HFFc6 (cell line): ENCODE data around the gene ALG6. TPM values are rescaled to one million over a fixed set of nuclear protein-coding genes. Genes with fewer than 3 reads are reported as not detected.

ENCODE experiments used
- DNase-seq: peaks from one replicate; pipeline ENCODE4 v3.0.0-alpha.2; 2018
- H3K27ac Mint-ChIP-seq: 2 replicates; pipeline ENCODE4 v1.8.0; 2020; ENCODE audit warnings: mild to moderate bottlenecking, mixed read lengths
- H3K27me3 Mint-ChIP-seq: 2 replicates; pipeline ENCODE4 v1.8.0; 2021; ENCODE audit warnings: mild to moderate bottlenecking, moderate library complexity, mixed read lengths; ENCODE audit not compliant: insufficient read depth
- H3K36me3 Mint-ChIP-seq: 2 replicates; pipeline ENCODE4 v1.8.0; 2021; ENCODE audit warnings: low read depth, mixed read lengths
- H3K4me1 Mint-ChIP-seq: 2 replicates; pipeline ENCODE4 v1.8.0; 2020; ENCODE audit warnings: low read depth, mixed read lengths
- H3K4me3 Mint-ChIP-seq: 2 replicates; pipeline ENCODE4 v1.8.0; 2020; ENCODE audit warnings: mild to moderate bottlenecking, moderate library complexity, mixed read lengths
- H3K9me3 Mint-ChIP-seq: 2 replicates; pipeline ENCODE4 v1.8.0; 2020; ENCODE audit warnings: mild to moderate bottlenecking, mixed read lengths
- CTCF ChIP-seq: fragments of 200-600 bp; sonication (generic); IDR thresholded peaks from 2 replicates; pipeline ENCODE4 v1.5.0; 2021; ENCODE audit warnings: antibody characterized with exemption, mild to moderate bottlenecking
- total RNA-seq, 6 experiments: library from RNA; stranded (reverse); fragmentation: NEBNext Ultra II Directional; extraction: Animal tissue kit (Norgen Biotek cat#: 25700); gene quantifications; 2 replicates in 1 of 6; 3 replicates in 5 of 6; pipeline ENCODE4 v1.2.3, GENCODE V29; 2021

The ALG6 gene
- total RNA-seq, 6 experiments from 2014 or later: 6.7 to 9.0 (median 7.7) TPM

- H3K27me3 Mint-ChIP-seq: no peaks in the 10 kb centered on the region; the same call in none of the 2 replicates
- no peak for DNase-seq
- no peaks in the 10 kb centered on the region for H3K9me3 Mint-ChIP-seq
- no peak overlapping the region for H3K4me3 Mint-ChIP-seq
- H3K27ac Mint-ChIP-seq: no peak overlapping the region
- H3K36me3 Mint-ChIP-seq: no peaks in the 10 kb centered on the region
- TF ChIP-seq CTCF: no peak
- H3K4me1 Mint-ChIP-seq: no peaks in the 10 kb centered on the region
These were observed 12.2 kb downstream of the ALG6 start for GRCh38 chr1:63379583-63379982.

GRCh38 chr1:63381741-63382140, 14.3 kb downstream of the ALG6 start:
- Mint-ChIP-seq H3K4me1 (no peaks in the 10 kb centered on the region), H3K36me3 (no peaks in the 10 kb centered on the region), H3K4me3 (no peak overlapping the region), H3K9me3 (no peaks in the 10 kb centered on the region), H3K27ac (no peak overlapping the region), H3K27me3 (no peaks in the 10 kb centered on the region; the same call in none of the 2 replicates)
- no peak for TF ChIP-seq CTCF
- DNase-seq: no peak

DNA sequence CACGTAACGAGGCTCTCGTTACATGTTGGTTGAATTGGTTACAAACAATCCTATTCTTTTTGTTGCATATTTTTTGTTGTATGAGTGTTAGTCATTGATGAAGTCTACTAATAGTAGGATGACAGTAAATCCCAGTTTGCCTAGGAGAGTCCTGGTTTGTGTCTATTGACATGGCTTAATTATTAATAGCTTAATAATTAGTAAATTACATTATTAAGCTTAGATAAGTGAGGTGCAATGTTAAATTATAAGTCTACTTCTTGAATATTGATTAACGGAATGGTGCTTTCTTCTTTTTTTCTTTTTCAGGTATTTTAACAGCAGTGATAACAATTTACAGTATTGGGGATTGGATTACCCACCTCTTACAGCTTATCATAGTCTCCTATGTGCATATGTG, 34.5 kb downstream of the ALG6 start:
- no peaks in the 10 kb centered on the region for H3K36me3 Mint-ChIP-seq
- TF ChIP-seq CTCF: no peak
- H3K27ac Mint-ChIP-seq: no peak overlapping the region
- H3K4me1 Mint-ChIP-seq: peaks cover under 1% of the 10 kb centered on the region; the same call in 1 of the 2 replicates
- H3K27me3 Mint-ChIP-seq: no peaks in the 10 kb centered on the region
- no peaks in the 10 kb centered on the region for H3K9me3 Mint-ChIP-seq
- no peak for DNase-seq
- no peak overlapping the region for H3K4me3 Mint-ChIP-seq

- no peaks in the 10 kb centered on the region for H3K27me3 Mint-ChIP-seq
- no peaks in the 10 kb centered on the region for H3K36me3 Mint-ChIP-seq
- no peak for TF ChIP-seq CTCF
- H3K9me3 Mint-ChIP-seq: no peaks in the 10 kb centered on the region
- DNase-seq: no peak
- H3K4me1 Mint-ChIP-seq: peaks cover 15% of the 10 kb centered on the region
- H3K27ac Mint-ChIP-seq: no peak overlapping the region
- no peak overlapping the region for H3K4me3 Mint-ChIP-seq
These were observed 36.0 kb downstream of the ALG6 start for GRCh38 chr1:63403386-63403785.

DNA sequence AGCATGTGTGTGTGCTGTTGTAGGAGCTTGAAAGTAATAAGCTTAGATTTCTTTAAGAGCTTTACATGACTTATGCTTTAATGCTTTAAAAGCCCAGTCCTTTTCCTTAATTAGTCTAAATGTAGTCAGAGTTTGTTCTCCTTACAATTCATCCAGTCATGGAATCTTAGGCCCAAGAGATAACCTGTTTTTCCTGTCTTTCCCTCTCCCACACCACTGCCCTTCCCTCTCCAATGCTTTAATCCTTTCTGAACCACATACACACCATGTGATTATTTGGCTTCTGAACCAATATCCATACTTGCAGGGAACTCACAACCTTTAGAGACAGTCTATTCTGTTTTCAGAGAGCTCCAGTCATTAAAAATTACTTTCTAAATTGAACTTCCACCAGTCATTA, 37.6 kb downstream of the ALG6 start:
- Mint-ChIP-seq H3K27ac (no peak overlapping the region), H3K4me3 (no peak overlapping the region), H3K27me3 (no peaks in the 10 kb centered on the region), H3K4me1 (peaks cover 18% of the 10 kb centered on the region), H3K9me3 (no peaks in the 10 kb centered on the region), H3K36me3 (no peaks in the 10 kb centered on the region)
- TF ChIP-seq CTCF: no peak
- DNase-seq: no peak

DNA sequence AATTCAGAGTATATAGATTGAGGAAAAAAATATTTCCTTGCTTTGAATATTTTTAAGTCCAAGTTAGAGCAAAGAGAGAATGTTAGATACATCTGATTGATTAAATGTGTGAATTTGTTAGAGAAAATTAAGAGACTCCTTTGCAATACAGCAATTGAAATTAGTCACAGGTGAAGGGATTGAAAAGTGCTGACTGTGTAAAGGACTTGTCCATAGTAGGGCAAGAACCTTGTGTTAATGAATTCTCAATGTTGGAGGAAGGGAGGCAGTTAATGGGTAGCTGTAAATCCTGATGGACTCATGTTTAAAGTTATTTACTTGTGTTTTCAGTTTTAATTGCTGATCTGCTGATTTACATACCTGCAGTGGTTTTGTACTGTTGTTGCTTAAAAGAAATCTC, 38.6 kb downstream of the ALG6 start:
- no peak overlapping the region for H3K27ac Mint-ChIP-seq
- H3K4me1 Mint-ChIP-seq: peaks cover 20% of the 10 kb centered on the region
- H3K4me3 Mint-ChIP-seq: no peak overlapping the region
- no peak for TF ChIP-seq CTCF
- H3K27me3 Mint-ChIP-seq: no peaks in the 10 kb centered on the region
- H3K9me3 Mint-ChIP-seq: no peaks in the 10 kb centered on the region
- no peak for DNase-seq
- no peaks in the 10 kb centered on the region for H3K36me3 Mint-ChIP-seq
